Kidney (tissue), 14 donors: ENCODE data around the gene DOK3. TPM values are rescaled to one million over a fixed set of nuclear protein-coding genes. Genes with fewer than 3 reads are reported as not detected.

Experiments used
- DNase-seq, 5 donors: peaks; one replicate each; pipeline ENCODE4 v3.0.0-alpha.2; 2013 to 2020
- FAIRE-seq: peaks from 2 replicates; lab custom pipeline; 2012; peaks lifted over from hg19 to GRCh38; lab: Jason Lieb, UNC
- H3K27ac ChIP-seq, 2 donors: one replicate each; pipeline ENCODE4 v1.7.0; 2013; ENCODE audit warnings: low read depth in 2 of 2, low read length in 2 of 2, inconsistent platforms in 1 of 2
- H3K27me3 ChIP-seq: one replicate; pipeline ENCODE4 v1.7.1; 2013; ENCODE audit warnings: low read length, inconsistent platforms; ENCODE audit not compliant: control insufficient read depth, insufficient read depth
- H3K36me3 ChIP-seq, 3 donors: one replicate each; pipeline versions ENCODE4 v1.7.0 to v1.7.1; 2013; ENCODE audit warnings: low read length in 3 of 3, control low read depth in 1 of 3, inconsistent platforms in 1 of 3; ENCODE audit not compliant: insufficient read depth in 3 of 3, control insufficient read depth in 2 of 3
- H3K4me1 ChIP-seq, 3 donors: one replicate each; pipeline versions ENCODE4 v1.7.0 to v1.7.1; 2013; ENCODE audit warnings: low read length in 3 of 3, inconsistent platforms in 1 of 3, low read depth in 1 of 3; ENCODE audit not compliant: control insufficient read depth in 2 of 3, insufficient read depth in 2 of 3
- H3K4me3 ChIP-seq, 3 donors: one replicate each; pipeline versions ENCODE4 v1.7.0 to v1.8.1; 2013; ENCODE audit warnings: low read length in 3 of 3, control low read depth in 1 of 3, inconsistent platforms in 1 of 3
- H3K9ac ChIP-seq, 3 donors: one replicate each; pipeline versions ENCODE4 v1.7.0 to v1.7.1; 2013; ENCODE audit warnings: low read length in 3 of 3, control low read depth in 1 of 3, inconsistent platforms in 1 of 3
- H3K9me3 ChIP-seq, 3 donors: one replicate each; pipeline versions ENCODE4 v1.7.0 to v1.7.1; 2013; ENCODE audit warnings: low read length in 3 of 3, control low read depth in 1 of 3, inconsistent platforms in 1 of 3; ENCODE audit not compliant: control insufficient read depth in 2 of 3, insufficient read depth in 1 of 3
- intact Hi-C: fragments of 100-400 bp; cut with DNase I; formaldehyde crosslinking; loops from one replicate; pipeline ENCODE4 v1.11.1; 2022
- polyA plus RNA-seq: library from polyadenylated mRNA; stranded (reverse); fragments of 350-450 nt; fragmentation: Illumina TruSeq; extraction: RNeasy Lipid Tissue Mini Kit (QIAGEN cat#74804); gene quantifications from one replicate; pipeline ENCODE4 v1.2.3, GENCODE V29; 2014; ENCODE audit warnings: low read depth, low replicate concordance; ENCODE audit not compliant: insufficient read depth
- total RNA-seq: library from RNA; stranded (reverse); fragmentation: NEBNext Ultra II Directional; extraction: Animal tissue kit (Norgen Biotek cat#: 25700); gene quantifications from one replicate; pipeline ENCODE4 v1.2.1, GENCODE V29; 2021
- TF ChIP-seq, protein P1 (sequence below): IDR thresholded peaks from 3 replicates; pipeline ENCODE4 v1.5.1; 2012; ENCODE audit warnings: mild to moderate bottlenecking, moderate library complexity, borderline replicate concordance; ENCODE audit not compliant: insufficient read depth; ENCODE audit errors: extremely low read depth
- donor health status: control.
- donor health status: control.
- donor health status: control.
- donor health status: control.
- donor health status: control.
- donor health status: DM: yes; HTN: yes; CAD: no.
- donor health status: Normal renal cell carcinoma (clear cell type).

Gene DOK3
- total and polyA plus RNA-seq, 2 donors from 2014 or later = 1.9 to 18.6 TPM

DNA sequence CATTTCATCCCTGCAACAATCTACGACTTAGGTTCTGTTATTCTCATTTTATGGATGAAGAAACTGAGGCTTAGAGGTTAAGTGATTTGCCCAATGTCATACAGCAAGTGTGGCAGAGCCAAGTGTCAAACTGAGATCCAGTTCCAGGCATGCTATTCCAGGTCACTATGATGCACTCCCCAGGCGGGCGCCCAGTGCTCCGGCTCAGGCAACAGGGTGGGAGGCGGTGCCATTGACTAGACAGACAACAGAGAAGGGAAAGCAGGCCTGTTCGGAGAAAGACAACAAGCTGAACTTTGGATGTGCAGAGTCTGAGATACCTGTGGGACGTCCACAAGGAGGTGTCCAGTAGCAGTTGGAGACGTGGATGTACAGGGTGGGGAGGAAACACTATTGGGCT is 18.0 kb upstream of the DOK3 start:
- TF ChIP-seq, protein P1, sequence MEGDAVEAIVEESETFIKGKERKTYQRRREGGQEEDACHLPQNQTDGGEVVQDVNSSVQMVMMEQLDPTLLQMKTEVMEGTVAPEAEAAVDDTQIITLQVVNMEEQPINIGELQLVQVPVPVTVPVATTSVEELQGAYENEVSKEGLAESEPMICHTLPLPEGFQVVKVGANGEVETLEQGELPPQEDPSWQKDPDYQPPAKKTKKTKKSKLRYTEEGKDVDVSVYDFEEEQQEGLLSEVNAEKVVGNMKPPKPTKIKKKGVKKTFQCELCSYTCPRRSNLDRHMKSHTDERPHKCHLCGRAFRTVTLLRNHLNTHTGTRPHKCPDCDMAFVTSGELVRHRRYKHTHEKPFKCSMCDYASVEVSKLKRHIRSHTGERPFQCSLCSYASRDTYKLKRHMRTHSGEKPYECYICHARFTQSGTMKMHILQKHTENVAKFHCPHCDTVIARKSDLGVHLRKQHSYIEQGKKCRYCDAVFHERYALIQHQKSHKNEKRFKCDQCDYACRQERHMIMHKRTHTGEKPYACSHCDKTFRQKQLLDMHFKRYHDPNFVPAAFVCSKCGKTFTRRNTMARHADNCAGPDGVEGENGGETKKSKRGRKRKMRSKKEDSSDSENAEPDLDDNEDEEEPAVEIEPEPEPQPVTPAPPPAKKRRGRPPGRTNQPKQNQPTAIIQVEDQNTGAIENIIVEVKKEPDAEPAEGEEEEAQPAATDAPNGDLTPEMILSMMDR = no peak

DNA sequence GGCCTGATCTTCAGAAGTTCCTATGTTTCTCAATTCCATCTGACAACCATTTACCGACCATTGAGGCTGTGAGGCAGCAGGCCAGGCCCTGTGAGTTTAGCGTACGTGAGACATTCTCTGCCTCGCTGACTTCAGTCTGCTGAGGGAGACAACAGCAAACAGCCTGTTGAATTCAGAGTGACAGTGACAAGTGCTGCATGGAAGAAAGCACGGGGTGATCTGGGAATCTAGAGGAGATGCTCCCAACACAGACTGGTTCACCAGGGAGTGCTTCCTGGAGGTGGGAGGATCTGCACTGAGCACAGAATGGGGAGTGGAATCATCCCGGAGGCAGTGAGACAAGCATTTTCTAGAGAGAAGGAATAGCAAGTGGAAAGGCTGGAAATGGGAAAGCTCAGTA is 17.2 kb upstream of the DOK3 start:
- DNase-seq (no peak), FAIRE-seq (no peak)
- Histone ChIP-seq H3K36me3 (peaks cover 2 to 59% (median 46%) of the 10 kb centered on the region in 3 donors), H3K9ac (no peak overlapping the region), H3K4me3 (no peak overlapping the region), H3K27ac (no peak overlapping the region), H3K27me3 (no peaks in the 10 kb centered on the region), H3K9me3 (no peaks in the 10 kb centered on the region), H3K4me1 (no peaks in the 10 kb centered on the region)
- TF ChIP-seq, protein P1 = no peak
- intact Hi-C loops = no loop called here

More for the DNA sequence above, 18.0 kb upstream of the DOK3 start:
- intact Hi-C loops = no loop called here
- no peaks in the 10 kb centered on the region for H3K9me3 ChIP-seq
- FAIRE-seq (no peak), DNase-seq (no peak)
- H3K27me3 ChIP-seq = no peaks in the 10 kb centered on the region
- peaks cover 2 to 61% (median 51%) of the 10 kb centered on the region in 3 donors for H3K36me3 ChIP-seq
- no peaks in the 10 kb centered on the region for H3K4me1 ChIP-seq
- no peak overlapping the region for H3K4me3 ChIP-seq
- H3K27ac ChIP-seq = no peak overlapping the region
- H3K9ac ChIP-seq = no peak overlapping the region

DNA sequence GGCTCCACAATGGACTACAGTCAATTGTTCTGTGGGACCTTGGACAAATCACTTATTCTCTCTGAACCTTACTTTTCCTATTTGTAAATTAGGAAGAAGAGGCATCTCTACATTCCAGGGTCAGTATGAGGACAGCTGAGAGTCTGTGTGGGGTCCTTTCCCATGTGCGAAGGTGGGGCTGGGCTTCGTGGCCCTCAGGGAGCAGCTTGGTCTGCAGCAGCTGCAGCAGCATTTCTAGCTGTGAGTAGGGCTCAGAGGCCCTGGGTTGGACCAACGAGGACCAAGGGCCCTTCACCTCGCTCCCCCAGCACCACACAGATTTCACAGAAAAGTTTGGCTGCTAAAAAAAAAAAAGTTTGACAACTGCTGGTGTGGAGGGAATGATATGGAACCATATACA is 16.6 kb upstream of the DOK3 start:
- H3K9me3 ChIP-seq = no peaks in the 10 kb centered on the region
- no peak for DNase-seq
- TF ChIP-seq, protein P1 = no peak
- H3K27ac ChIP-seq = no peak overlapping the region
- no peak overlapping the region for H3K4me3 ChIP-seq
- no peaks in the 10 kb centered on the region for H3K27me3 ChIP-seq
- intact Hi-C loops = no loop called here
- no peak for FAIRE-seq
- H3K9ac ChIP-seq = no peak overlapping the region
- H3K36me3 ChIP-seq = peaks cover 5 to 61% (median 51%) of the 10 kb centered on the region in 3 donors
- H3K4me1 ChIP-seq = no peaks in the 10 kb centered on the region
